ENCODE data around the gene MFAP1. TPM values are rescaled to one million over a fixed set of nuclear protein-coding genes. Genes with fewer than 3 reads are reported as not detected.
"Not testable (repeated sequence)": the region's sequence is repeated elsewhere in the genome, so short reads cannot be mapped to it uniquely, and the experiment has no call there.

The MFAP1 gene, protein sequence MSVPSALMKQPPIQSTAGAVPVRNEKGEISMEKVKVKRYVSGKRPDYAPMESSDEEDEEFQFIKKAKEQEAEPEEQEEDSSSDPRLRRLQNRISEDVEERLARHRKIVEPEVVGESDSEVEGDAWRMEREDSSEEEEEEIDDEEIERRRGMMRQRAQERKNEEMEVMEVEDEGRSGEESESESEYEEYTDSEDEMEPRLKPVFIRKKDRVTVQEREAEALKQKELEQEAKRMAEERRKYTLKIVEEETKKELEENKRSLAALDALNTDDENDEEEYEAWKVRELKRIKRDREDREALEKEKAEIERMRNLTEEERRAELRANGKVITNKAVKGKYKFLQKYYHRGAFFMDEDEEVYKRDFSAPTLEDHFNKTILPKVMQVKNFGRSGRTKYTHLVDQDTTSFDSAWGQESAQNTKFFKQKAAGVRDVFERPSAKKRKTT
- 10 to 100 TPM; 30.4 to 37.4 TPM for total RNA-seq

DNA sequence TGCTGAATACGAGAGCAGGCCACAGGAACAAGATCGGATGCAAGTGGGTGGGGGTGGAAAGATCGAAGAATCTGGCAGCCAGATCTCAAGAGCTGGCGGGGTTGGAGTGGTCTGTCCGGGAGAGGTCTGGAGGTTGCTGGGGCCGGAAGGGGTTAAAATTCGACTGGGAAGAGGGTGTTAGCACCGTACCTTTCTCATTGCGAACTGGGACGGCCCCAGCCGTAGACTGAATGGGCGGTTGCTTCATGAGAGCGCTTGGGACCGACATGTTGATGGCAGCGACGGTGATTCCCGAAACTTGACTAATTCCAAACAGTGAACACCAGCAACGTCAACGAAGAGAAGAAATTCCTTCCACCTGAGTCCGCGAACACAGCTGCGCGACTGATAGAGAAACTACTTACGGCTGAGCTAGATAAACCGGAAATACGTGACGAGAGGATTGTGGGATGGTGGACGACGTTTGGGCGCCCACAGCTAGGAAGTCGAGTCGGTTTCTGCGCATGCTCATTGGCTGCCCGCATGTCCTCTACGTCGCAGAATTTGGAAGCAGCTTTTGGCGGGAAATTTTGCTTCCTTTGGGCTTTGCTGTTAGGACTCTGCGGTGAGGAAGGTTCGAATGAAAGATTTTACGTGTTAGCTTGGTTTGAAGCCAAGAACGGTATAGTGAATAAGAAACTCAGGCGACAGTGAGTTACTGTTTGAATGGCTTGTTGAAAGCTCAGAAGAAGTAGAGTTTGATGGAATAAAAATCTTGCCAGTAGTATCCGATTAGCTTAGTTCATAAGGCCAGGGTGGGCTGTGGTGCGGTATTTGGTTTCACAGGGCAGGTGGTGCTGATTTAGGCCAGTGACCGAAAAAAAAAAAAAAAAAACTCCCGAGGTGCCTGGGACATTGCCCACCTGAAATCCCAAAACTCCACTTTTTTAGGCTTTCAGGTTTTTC is at the start of gene MFAP1:
Gene MFAP1 (minus strand): TSS at position 389 of the 945 bp plus-strand sequence. CDS start 121 bp downstream, at position 268.
- Mint-ChIP-seq H3K27me3 (no peaks in the 10 kb centered on the region), H3K4me1 (ENCODE audit: low read depth in 2 of 2) (peaks cover 34 to 36% of the 10 kb centered on the region in 2 donors), H3K9me3 (no peaks in the 10 kb centered on the region), H3K27ac (peak within 1 kb of the TSS; percentile 97 to 99), H3K4me3 (peak within 1 kb of the TSS; percentile 98), H3K36me3 (peaks cover 14% of the 10 kb centered on the region)
- ATAC-seq (peak; percentile 89 to 94), DNase-seq (ENCODE audit: low spot score) (peak; percentile 95)

DNA sequence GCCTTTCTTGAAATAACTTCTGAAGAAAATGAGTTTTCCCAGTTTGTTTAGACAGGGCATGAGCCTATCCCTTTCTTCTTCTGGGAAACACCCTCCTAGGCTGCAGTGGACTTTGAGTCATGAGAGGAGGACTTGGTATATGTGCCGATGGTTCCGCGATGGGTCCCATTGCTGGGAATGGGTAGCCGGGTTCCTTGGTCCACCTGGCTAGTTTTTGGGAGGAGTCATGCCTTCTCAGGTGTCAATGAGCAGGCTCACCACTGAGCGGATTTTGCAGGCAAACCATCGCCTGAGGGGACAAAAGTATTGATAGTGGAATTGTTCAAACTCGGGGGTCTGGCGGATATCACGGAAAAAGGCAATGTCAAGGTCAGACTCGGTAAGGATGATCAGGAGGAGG is 49.2 kb upstream of the MFAP1 start:
- H3K27ac Mint-ChIP-seq: no peak overlapping the region
- H3K27me3 Mint-ChIP-seq: no peaks in the 10 kb centered on the region
- no peaks in the 10 kb centered on the region for H3K4me1 Mint-ChIP-seq (ENCODE audit: low read depth in 2 of 2)
- ATAC-seq (no peak), DNase-seq (ENCODE audit: low spot score) (no peak)
- no peaks in the 10 kb centered on the region for H3K9me3 Mint-ChIP-seq
- H3K4me3 Mint-ChIP-seq: no peak overlapping the region
- peaks cover 20% of the 10 kb centered on the region for H3K36me3 Mint-ChIP-seq

DNA sequence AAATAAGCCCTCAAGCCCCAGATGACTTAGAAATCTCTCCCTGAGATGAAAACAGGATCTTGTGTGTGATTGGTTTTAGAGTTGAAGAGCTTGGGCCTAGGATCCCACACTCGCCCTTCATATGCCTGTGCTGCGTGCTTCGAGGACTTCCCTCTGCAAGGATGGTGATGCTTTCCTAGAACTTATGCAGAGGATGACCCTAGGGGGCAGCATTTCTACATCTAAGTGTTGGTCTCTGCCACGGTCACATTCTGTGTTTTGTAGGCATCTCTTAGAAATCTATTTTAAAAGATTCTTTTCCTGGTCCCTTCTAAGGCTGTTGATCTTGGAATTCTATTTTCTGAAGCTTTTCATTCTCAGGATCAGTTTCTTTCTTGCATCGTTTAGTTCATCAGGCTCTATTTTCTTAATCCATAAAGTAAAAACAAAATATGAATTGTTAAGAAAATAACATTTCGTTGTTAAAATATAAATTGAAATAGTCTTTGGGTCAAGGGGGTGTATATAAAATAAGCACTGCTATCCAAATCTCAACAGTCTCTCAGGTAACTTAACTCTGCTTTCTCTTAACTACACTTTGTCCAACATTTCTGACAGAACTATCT is 48.0 kb upstream of the MFAP1 start:
- Mint-ChIP-seq H3K4me1 (ENCODE audit: low read depth in 2 of 2) (no peaks in the 10 kb centered on the region), H3K27ac (no peak overlapping the region), H3K4me3 (no peak overlapping the region), H3K36me3 (peaks cover 20% of the 10 kb centered on the region), H3K9me3 (no peaks in the 10 kb centered on the region), H3K27me3 (no peaks in the 10 kb centered on the region)
- ATAC-seq (no peak), DNase-seq (ENCODE audit: low spot score) (no peak)

DNA sequence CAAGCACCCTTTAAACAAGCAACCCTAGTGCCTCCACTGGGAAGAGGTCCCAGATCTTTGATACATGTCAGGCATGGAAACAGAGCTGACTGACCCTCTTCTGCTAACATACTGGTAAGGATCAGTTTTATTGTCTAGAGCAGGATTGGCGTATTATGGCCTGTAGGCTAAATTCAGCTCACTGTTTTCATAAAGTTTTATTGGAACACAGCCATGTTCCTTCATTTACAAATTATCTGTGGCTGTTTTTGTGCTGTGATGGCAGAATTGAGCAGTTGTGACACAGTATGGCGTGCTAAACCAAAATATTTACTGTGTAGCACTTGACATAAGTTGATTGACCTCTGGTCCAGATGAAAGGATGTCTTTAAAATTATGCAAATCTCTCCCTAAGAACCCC is 47.3 kb upstream of the MFAP1 start:
- Mint-ChIP-seq H3K27me3 (no peaks in the 10 kb centered on the region), H3K36me3 (peaks cover 20% of the 10 kb centered on the region)

DNA sequence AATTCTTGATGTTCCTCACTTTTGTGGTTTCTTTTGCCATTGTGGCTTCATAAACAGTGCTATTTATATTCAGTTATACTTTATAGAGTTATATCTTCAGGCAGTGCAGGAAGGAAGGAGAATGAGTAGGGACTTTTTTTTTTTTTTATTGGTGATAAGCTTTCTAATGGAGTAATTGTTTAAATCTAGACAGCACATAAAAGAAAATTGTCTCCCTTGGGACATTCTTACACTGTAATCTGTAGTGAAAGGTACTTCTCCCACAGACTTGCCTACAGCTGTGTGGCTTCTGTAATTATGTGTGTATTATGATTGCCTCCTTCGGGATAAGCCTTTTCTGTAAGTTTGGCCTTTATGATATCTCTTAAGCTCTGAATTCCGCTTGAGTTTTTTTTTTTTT is 43.9 kb upstream of the MFAP1 start:
- no peak overlapping the region for H3K4me3 Mint-ChIP-seq
- H3K36me3 Mint-ChIP-seq: peaks cover 21% of the 10 kb centered on the region
- H3K9me3 Mint-ChIP-seq: no peaks in the 10 kb centered on the region
- no peak for DNase-seq (ENCODE audit: low spot score)
- no peaks in the 10 kb centered on the region for H3K4me1 Mint-ChIP-seq (ENCODE audit: low read depth in 2 of 2)
- H3K27me3 Mint-ChIP-seq: no peaks in the 10 kb centered on the region
- H3K27ac Mint-ChIP-seq: no peak overlapping the region
- no peak for ATAC-seq

More for the DNA sequence above, 47.3 kb upstream of the MFAP1 start:
- Mint-ChIP-seq H3K9me3 (no peaks in the 10 kb centered on the region), H3K4me1 (ENCODE audit: low read depth in 2 of 2) (no peaks in the 10 kb centered on the region), H3K27ac (no peak overlapping the region), H3K4me3 (no peak overlapping the region)
- ATAC-seq: no peak
- no peak for DNase-seq (ENCODE audit: low spot score)

DNA sequence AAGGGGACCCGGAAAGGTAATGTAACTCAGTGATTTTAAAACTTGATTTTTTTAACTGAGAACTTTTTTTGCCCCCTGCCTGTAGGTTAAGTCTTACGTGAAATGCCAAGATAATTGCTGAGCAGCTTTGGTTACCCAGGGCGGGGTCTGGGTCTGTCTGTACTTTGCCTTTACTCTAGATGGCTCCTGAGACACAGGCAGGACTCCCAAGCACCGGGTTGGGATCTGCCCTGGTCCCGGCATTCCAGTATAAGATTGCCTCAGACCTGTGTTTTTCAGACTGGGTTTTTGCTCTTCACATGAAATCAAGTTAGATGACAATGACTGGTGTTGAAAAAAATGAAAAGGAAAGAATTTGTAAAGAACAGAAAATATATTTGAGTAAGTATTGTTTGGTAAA is 42.6 kb upstream of the MFAP1 start:
- H3K27ac Mint-ChIP-seq: no peak overlapping the region
- DNase-seq (ENCODE audit: low spot score): no peak
- H3K36me3 Mint-ChIP-seq: peaks cover 17% of the 10 kb centered on the region
- H3K4me3 Mint-ChIP-seq: no peak overlapping the region
- no peaks in the 10 kb centered on the region for H3K9me3 Mint-ChIP-seq
- ATAC-seq: no peak
- no peaks in the 10 kb centered on the region for H3K27me3 Mint-ChIP-seq
- H3K4me1 Mint-ChIP-seq (ENCODE audit: low read depth in 2 of 2): no peaks in the 10 kb centered on the region

DNA sequence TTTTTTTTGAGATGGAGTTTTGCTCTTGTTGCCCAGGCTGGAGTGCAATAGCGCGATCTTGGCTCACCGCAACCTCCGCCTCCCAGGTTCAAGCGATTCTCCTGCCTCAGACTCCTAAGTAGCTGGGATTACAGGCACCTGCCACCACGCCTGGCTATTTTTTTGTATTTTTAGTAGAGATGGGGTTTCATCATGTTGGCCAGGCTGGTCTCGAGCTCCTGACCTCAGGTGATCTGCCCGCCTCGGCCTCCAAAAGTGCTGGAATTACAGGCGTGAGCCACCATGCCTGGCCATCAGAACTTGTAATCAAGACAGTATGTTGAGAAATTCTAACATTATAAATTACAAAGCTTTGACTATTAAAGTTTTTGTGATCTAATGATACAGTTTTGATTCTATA is 42.1 kb upstream of the MFAP1 start:
- not testable (repeated sequence) for H3K9me3 Mint-ChIP-seq; H3K4me3 Mint-ChIP-seq; H3K27ac Mint-ChIP-seq; H3K27me3 Mint-ChIP-seq; H3K4me1 Mint-ChIP-seq (ENCODE audit: low read depth in 2 of 2); DNase-seq (ENCODE audit: low spot score); ATAC-seq
- peaks cover 17% of the 10 kb centered on the region for H3K36me3 Mint-ChIP-seq

DNA sequence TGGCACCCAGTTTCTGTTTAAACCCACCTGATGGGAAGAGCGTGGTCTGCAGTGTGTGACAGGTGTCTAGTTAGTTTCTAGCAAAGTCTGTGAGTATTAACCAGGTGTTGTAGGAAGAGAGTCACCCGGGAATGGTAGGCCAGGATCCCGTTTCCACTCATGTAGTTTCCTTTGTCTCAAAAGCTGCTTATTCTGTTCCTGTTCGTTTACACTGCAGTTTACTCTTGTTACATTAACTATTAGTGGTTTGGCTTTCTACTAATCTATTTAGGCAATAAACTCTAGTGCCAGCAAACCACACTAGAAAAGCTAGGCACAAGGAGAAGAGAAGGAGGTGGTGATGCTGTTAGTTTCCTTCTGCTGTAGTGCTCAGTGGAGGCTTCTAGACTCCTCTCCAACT is 35.1 kb upstream of the MFAP1 start:
- DNase-seq (ENCODE audit: low spot score) (no peak), ATAC-seq (no peak)
- no peak overlapping the region for H3K27ac Mint-ChIP-seq
- H3K9me3 Mint-ChIP-seq: no peaks in the 10 kb centered on the region
- H3K27me3 Mint-ChIP-seq: no peaks in the 10 kb centered on the region
- H3K4me1 Mint-ChIP-seq (ENCODE audit: low read depth in 2 of 2): peaks cover 0 to 3% of the 10 kb centered on the region in 2 donors
- peaks cover 16% of the 10 kb centered on the region for H3K36me3 Mint-ChIP-seq
- no peak overlapping the region for H3K4me3 Mint-ChIP-seq

DNA sequence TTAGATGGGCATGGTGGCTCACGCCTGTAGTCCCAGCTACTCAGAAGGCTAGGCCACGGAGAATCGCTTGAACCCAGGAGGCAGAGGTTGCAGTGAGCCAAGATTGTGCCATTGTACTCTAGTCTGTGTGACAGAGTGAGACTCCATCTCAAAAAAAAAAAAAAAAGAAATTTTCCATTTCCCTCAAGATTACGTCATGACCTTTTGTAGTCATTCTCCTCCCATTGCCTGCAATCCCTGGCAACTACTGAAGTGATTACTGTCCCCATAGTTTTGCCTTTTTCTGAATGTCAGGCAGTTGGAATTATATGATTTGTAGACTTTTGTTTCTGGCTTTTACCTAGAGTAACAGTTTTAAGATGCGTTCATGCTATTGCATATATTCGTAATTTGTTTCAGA is 30.3 kb upstream of the MFAP1 start:
- Mint-ChIP-seq H3K36me3 (peaks cover 22% of the 10 kb centered on the region), H3K27me3 (no peaks in the 10 kb centered on the region), H3K9me3 (no peaks in the 10 kb centered on the region), H3K4me3 (no peak overlapping the region), H3K27ac (no peak overlapping the region), H3K4me1 (ENCODE audit: low read depth in 2 of 2) (peaks cover 0 to 3% of the 10 kb centered on the region in 2 donors)
- DNase-seq (ENCODE audit: low spot score) (no peak), ATAC-seq (no peak)

DNA sequence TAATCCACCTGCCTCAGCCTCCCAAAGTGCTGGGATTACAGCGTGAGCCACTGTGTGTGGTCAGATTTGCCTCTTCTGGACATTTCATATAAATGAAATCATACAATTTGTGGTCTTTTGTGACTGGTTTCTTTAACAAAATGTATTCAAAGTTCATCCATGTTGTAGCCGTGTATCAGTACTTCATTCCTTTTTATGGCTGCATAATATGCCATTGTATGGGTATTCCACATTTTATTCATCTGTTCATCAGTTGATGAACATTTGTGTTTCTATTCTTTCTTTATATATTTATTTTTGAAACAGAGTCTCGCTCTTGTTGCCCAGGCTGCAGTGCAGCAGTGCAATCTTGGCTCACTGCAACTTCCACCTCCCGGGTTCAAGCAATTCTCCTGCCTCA is 28.1 kb upstream of the MFAP1 start:
- no peak overlapping the region for H3K27ac Mint-ChIP-seq
- H3K36me3 Mint-ChIP-seq: peaks cover 6% of the 10 kb centered on the region
- ATAC-seq (no peak), DNase-seq (ENCODE audit: low spot score) (no peak)
- H3K4me1 Mint-ChIP-seq (ENCODE audit: low read depth in 2 of 2): peaks cover 0 to 3% of the 10 kb centered on the region in 2 donors
- no peaks in the 10 kb centered on the region for H3K27me3 Mint-ChIP-seq
- no peak overlapping the region for H3K4me3 Mint-ChIP-seq
- no peaks in the 10 kb centered on the region for H3K9me3 Mint-ChIP-seq

DNA sequence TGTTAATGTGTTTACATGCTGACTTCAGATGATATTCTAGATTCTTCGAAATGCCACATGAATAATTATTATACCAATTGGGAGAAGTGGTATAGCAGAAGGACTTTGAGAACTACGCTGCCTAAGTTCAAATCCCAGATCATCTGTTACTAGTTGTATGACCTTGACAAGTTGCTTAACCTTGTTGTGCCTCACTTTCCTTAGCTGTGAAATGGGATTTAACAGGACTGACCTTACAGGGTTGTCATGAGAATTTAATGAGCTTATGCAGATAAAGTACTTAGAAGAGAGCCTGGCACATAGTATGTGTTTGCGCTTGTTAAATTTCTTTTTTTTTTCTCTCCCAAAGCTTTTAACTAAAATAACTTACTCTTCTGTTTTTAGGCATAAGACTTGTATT is 26.8 kb upstream of the MFAP1 start:
- peaks cover 0 to 3% of the 10 kb centered on the region in 2 donors for H3K4me1 Mint-ChIP-seq (ENCODE audit: low read depth in 2 of 2)
- H3K36me3 Mint-ChIP-seq: peaks cover 6% of the 10 kb centered on the region
- ATAC-seq (no peak), DNase-seq (ENCODE audit: low spot score) (no peak)
- H3K27ac Mint-ChIP-seq: no peak overlapping the region
- no peaks in the 10 kb centered on the region for H3K27me3 Mint-ChIP-seq
- H3K9me3 Mint-ChIP-seq: no peaks in the 10 kb centered on the region
- H3K4me3 Mint-ChIP-seq: no peak overlapping the region

DNA sequence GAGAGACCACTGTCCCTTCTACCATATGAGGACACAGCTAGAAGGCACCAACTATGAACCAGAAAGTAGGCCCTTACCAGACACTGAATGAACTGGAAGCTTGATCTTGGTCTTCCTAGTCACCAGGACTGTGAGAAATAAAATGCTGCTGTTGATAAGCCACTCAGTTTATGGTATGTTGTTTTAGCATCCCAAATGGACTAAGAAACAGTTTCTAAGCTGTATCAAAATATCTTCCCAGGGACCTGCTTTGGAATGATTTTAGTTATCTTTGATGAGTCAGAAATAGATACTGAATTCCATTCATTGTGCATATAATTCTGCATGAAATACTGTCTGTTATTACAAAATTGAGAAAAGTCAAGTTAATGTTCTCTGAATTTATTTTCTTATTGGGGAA is 20.9 kb upstream of the MFAP1 start:
- Mint-ChIP-seq H3K36me3 (peaks cover 7% of the 10 kb centered on the region), H3K4me1 (ENCODE audit: low read depth in 2 of 2) (peaks cover 0 to 2% of the 10 kb centered on the region in 2 donors), H3K9me3 (no peaks in the 10 kb centered on the region), H3K27ac (no peak overlapping the region), H3K4me3 (no peak overlapping the region), H3K27me3 (no peaks in the 10 kb centered on the region)
- ATAC-seq: no peak
- no peak for DNase-seq (ENCODE audit: low spot score)

DNA sequence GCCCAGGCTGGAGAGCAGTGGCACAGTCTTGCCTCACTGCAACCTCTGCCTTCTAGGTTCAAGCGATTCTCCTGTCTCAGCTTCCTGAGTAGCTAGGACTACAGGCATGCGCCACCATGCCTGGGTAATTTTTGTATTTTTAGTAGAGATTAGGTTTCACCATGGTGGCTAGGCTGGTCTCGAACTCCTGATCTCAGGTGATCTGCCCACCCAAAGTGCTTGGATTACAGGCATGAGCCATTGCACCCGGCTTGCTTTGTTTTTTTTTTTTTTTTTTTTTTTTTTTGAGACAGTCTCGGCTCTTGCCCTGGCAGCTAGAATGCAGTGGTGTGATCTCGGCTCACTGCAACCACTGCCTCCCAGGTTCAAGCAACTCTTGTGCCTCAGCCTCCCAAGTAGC is 8.0 kb upstream of the MFAP1 start:
- H3K27me3 Mint-ChIP-seq; H3K4me3 Mint-ChIP-seq; ATAC-seq; H3K9me3 Mint-ChIP-seq; DNase-seq (ENCODE audit: low spot score): not testable (repeated sequence)
- Mint-ChIP-seq H3K36me3 (peaks cover 12% of the 10 kb centered on the region), H3K27ac (peak overlapping the region in 1 of 2 donors; percentile 58), H3K4me1 (ENCODE audit: low read depth in 2 of 2) (peaks cover 19 to 25% of the 10 kb centered on the region in 2 donors)

Data from natural killer cell treated with Interleukin-12 subunit alpha and Interleukin-12 subunit beta and Interleukin-15 and Interleukin-18, amount 100 ng/mL, for 72 hours (primary cell).